MCF 10A (cell line): ENCODE data around the gene TMEM161B. TPM values are rescaled to one million over a fixed set of nuclear protein-coding genes. Genes with fewer than 3 reads are reported as not detected.
A peak's percentile ranks its signal among the peaks of the same experiment; 100 is the strongest.

ENCODE experiments used
- Bru-seq: library from RNA; stranded (reverse); fragments of 400-500 nt; gene quantifications from one replicate; lab custom pipeline; 2021; lab: Mats Ljungman, UMichigan
- BruChase-seq, 2 experiments: library from RNA; stranded (reverse); fragments of 400-500 nt; gene quantifications; one replicate each; lab custom pipeline; 2021; lab: Mats Ljungman, UMichigan
- BruUV-seq: library from RNA; stranded (reverse); fragments of 400-500 nt; replicated peaks from 2 replicates; lab custom pipeline; 2021; lab: Mats Ljungman, UMichigan
- CTCF ChIA-PET: fragments of 300-600 bp; sonication (Branson Sonifier 250); formaldehyde crosslinking; extraction: SDS; loops from one replicate; lab custom pipeline; 2021; ENCODE audit warnings: antibody characterized with exemption, inconsistent platforms; lab: Yijun Ruan, JAX
- POLR2A ChIA-PET: fragments of 300-600, 350-650 bp; sonication (Branson Sonifier 250); formaldehyde crosslinking; extraction: SDS; loops from one replicate; lab custom pipeline; 2020; ENCODE audit warnings: antibody characterized with exemption, inconsistent platforms; lab: Yijun Ruan, JAX
- DNase-seq: peaks from one replicate; pipeline ENCODE4 v3.0.0-alpha.2; 2018; ENCODE audit not compliant: unreplicated experiment
- H3K27ac Mint-ChIP-seq: one replicate; pipeline ENCODE4 v1.8.0; 2022; ENCODE audit warnings: mild to moderate bottlenecking, low read depth, mixed read lengths; ENCODE audit not compliant: unreplicated experiment
- H3K27me3 Mint-ChIP-seq: one replicate; pipeline ENCODE4 v1.8.0; 2022; ENCODE audit warnings: mixed read lengths; ENCODE audit not compliant: insufficient read depth, unreplicated experiment
- H3K36me3 Mint-ChIP-seq: one replicate; pipeline ENCODE4 v1.8.0; 2022; ENCODE audit warnings: mild to moderate bottlenecking, moderate library complexity, mixed read lengths; ENCODE audit not compliant: insufficient read depth, unreplicated experiment
- H3K4me1 Mint-ChIP-seq: one replicate; pipeline ENCODE4 v1.8.0; 2022; ENCODE audit warnings: mixed read lengths; ENCODE audit not compliant: insufficient read depth, unreplicated experiment
- H3K4me3 Mint-ChIP-seq: one replicate; pipeline ENCODE4 v1.8.0; 2022; ENCODE audit warnings: mild to moderate bottlenecking, moderate library complexity, mixed read lengths; ENCODE audit not compliant: unreplicated experiment
- H3K9me3 Mint-ChIP-seq: one replicate; pipeline ENCODE4 v1.8.0; 2022; ENCODE audit warnings: mixed read lengths; ENCODE audit not compliant: unreplicated experiment
- CTCF ChIP-seq: fragments of 200-600 bp; IDR thresholded peaks from one replicate; pipeline ENCODE4 v1.8.0; 2022; ENCODE audit warnings: antibody characterized with exemption, mild to moderate bottlenecking; ENCODE audit not compliant: unreplicated experiment
- intact Hi-C: fragments of 100-400 bp; cut with micrococcal nuclease; formaldehyde crosslinking; loops from 2 replicates; pipeline ENCODE4 v1.14.1; 2022
- long read RNA-seq: library from polyadenylated mRNA; stranded (forward); transcript quantifications from one replicate; pipeline ENCODE4 v2.0.0, GENCODE V29; 2022
- total RNA-seq: library from RNA; stranded (reverse); gene quantifications from 2 replicates; pipeline ENCODE4 v1.2.3, GENCODE V29; 2022

Gene TMEM161B
- 14.0 and 19.9 TPM in 2 replicates for total RNA-seq
- Bru-seq, nascent RNA: percentile 88 among the genes with signal in this experiment
- percentile 71 among the genes with signal in this experiment for BruChase-seq, experiment 1, labeled RNA remaining after a 6-hour chase
- BruChase-seq, experiment 2, labeled RNA remaining after a 2-hour chase: percentile 87 among the genes with signal in this experiment
- long read RNA-seq, transcript TMEM161B-201 (12 exons, 2,594 nt): major isoform, 15 of 49 reads
- long read RNA-seq, partial matches to known transcripts: 3 of 49 reads
- long read RNA-seq, other reads (novel, unspliced or antisense): 31 of 49 reads

- Mint-ChIP-seq H3K36me3 (peaks cover 33% of the 10 kb centered on the region), H3K27me3 (no peaks in the 10 kb centered on the region), H3K4me3 (peak within 1 kb of the TSS; percentile 99), H3K4me1 (peaks cover 31% of the 10 kb centered on the region), H3K9me3 (no peaks in the 10 kb centered on the region), H3K27ac (peak within 1 kb of the TSS; percentile 98)
- intact Hi-C loops: no loop called here
- ChIA-PET CTCF (interaction anchor here (0.6 kb wide), 1 partner anchor 164 kb away, joined by 3 read pairs; no protein-coding TSS in a partner anchor), POLR2A (interaction anchor here (0.7 to 1.5 kb wide), 5 partner anchors 10 to 197 kb away, joined by 3 to 5 read pairs (median 3); no protein-coding TSS in a partner anchor)
- peak; percentile 92 for DNase-seq
- BruUV-seq: no TSS peak
- no peak for TF ChIP-seq CTCF
Measured at GRCh38 chr5:88268385-88269184, at the start of gene TMEM161B. Gene TMEM161B (minus strand): TSS chr5:88268845. CDS start chr5:88268723, 122 bp downstream.

- H3K4me3 Mint-ChIP-seq: no peak overlapping the region
- intact Hi-C loops: no loop called here
- peaks cover 26% of the 10 kb centered on the region for H3K9me3 Mint-ChIP-seq
- BruUV-seq: no TSS peak
- POLR2A ChIA-PET: interaction anchor here (0.7 kb wide), 1 partner anchor 62 kb away, joined by 3 read pairs; no protein-coding TSS in a partner anchor
- no peaks in the 10 kb centered on the region for H3K36me3 Mint-ChIP-seq
- CTCF ChIA-PET: interaction anchor here (0.6 kb wide), 1 partner anchor 1061 kb away, joined by 3 read pairs; no protein-coding TSS in a partner anchor
- no peaks in the 10 kb centered on the region for H3K27me3 Mint-ChIP-seq
- DNase-seq: no peak
- no peak for TF ChIP-seq CTCF
- H3K27ac Mint-ChIP-seq: no peak overlapping the region
- H3K4me1 Mint-ChIP-seq: no peaks in the 10 kb centered on the region
Measured at GRCh38 chr5:88304356-88304755, 35.7 kb upstream of the TMEM161B start.

GRCh38 chr5:88298425-88298824 lies 29.8 kb upstream of the TMEM161B start:
- CTCF ChIA-PET: no interaction called here
- no peak overlapping the region for H3K4me3 Mint-ChIP-seq
- H3K36me3 Mint-ChIP-seq: no peaks in the 10 kb centered on the region
- no peaks in the 10 kb centered on the region for H3K4me1 Mint-ChIP-seq
- DNase-seq: peak; percentile 4
- no peak for TF ChIP-seq CTCF
- intact Hi-C loops: no loop called here
- BruUV-seq: no TSS peak
- H3K9me3 Mint-ChIP-seq: no peaks in the 10 kb centered on the region
- no peak overlapping the region for H3K27ac Mint-ChIP-seq
- POLR2A ChIA-PET: no interaction called here
- no peaks in the 10 kb centered on the region for H3K27me3 Mint-ChIP-seq

- BruUV-seq: no TSS peak
- Mint-ChIP-seq H3K27me3 (no peaks in the 10 kb centered on the region), H3K4me3 (no peak overlapping the region), H3K9me3 (no peaks in the 10 kb centered on the region), H3K36me3 (peaks cover 22% of the 10 kb centered on the region), H3K4me1 (no peaks in the 10 kb centered on the region), H3K27ac (no peak overlapping the region)
- TF ChIP-seq CTCF: no peak
- no peak for DNase-seq
- ChIA-PET POLR2A (no interaction called here), CTCF (no interaction called here)
- intact Hi-C loops: no loop called here
Measured at GRCh38 chr5:88290801-88291200, 22.2 kb upstream of the TMEM161B start.
